Measurements from ENCODE around the gene SPTY2D1. TPM values are rescaled to one million over a fixed set of nuclear protein-coding genes. Genes with fewer than 3 reads are reported as not detected.

The SPTY2D1 gene
- total RNA-seq, result 16.1 and 24.7 TPM in 2 replicates

GRCh38 chr11:18634140-18635032 is at the start of gene SPTY2D1:
TSS of gene SPTY2D1 (minus strand) at chr11:18634342. CDS start at chr11:18634257, 85 bp downstream.

GRCh38 chr11:18599739-18600230 is 34.4 kb downstream of the SPTY2D1 start, which contains the start of gene MISFA:
TSS of gene MISFA (plus strand) at chr11:18599789. CDS start at chr11:18599929, 140 bp downstream.

GRCh38 chr11:18588297-18589252 is 45.6 kb downstream of the SPTY2D1 start, which contains the start of gene UEVLD:
TSS of gene UEVLD (minus strand) at chr11:18588734. CDS start at chr11:18588654, 80 bp downstream.

Other genes with a start within 250 kb of the SPTY2D1 start
- 1,407 and 2,140 TPM in 2 replicates for gene LDHA, start 239.8 kb downstream of the SPTY2D1 start, total RNA-seq
- gene LDHC, start 222.0 kb downstream of the SPTY2D1 start, total RNA-seq, result under 0.01 TPM in 2 replicates
- not detected in 2 replicates for gene LDHAL6A, start 178.5 kb downstream of the SPTY2D1 start, total RNA-seq
- gene TSG101, start 107.4 kb downstream of the SPTY2D1 start, total RNA-seq, result 55.2 and 81.5 TPM in 2 replicates
- 28.4 and 29.3 TPM in 2 replicates for gene UEVLD, start 45.6 kb downstream of the SPTY2D1 start, total RNA-seq
- 0.19 and 2.0 TPM in 2 replicates for gene MISFA, start 34.6 kb downstream of the SPTY2D1 start, total RNA-seq
- gene TMEM86A, start 64.4 kb upstream of the SPTY2D1 start, total RNA-seq, result 0.38 and 0.56 TPM in 2 replicates
- gene IGSF22, start 91.8 kb upstream of the SPTY2D1 start, total RNA-seq, result under 0.01 TPM in 2 replicates
- under 0.01 and 0.19 TPM in 2 replicates for gene PTPN5, start 157.5 kb upstream of the SPTY2D1 start, total RNA-seq

Measured in regular cardiac myocyte (primary cell).